GM21619 (cell line): Measurements from ENCODE around the gene CRYBG3.
"Not testable (repeated sequence)": the region's sequence is repeated elsewhere in the genome, so short reads cannot be mapped to it uniquely, and the experiment has no call there.

Experiments
- ATAC-seq: cut with Tn5 transposase; IDR thresholded peaks from one replicate; pipeline ENCODE4 v1.9.1; 2021; ENCODE audit not compliant: unreplicated experiment

Gene CRYBG3

GRCh38 chr3:97895216-97895615 lies 73.4 kb downstream of the CRYBG3 start:
- peak; percentile 67 for ATAC-seq

- ATAC-seq, result no peak
These were observed 74.3 kb downstream of the CRYBG3 start for GRCh38 chr3:97896129-97896528.

- ATAC-seq, result no peak
These were observed 74.7 kb downstream of the CRYBG3 start for GRCh38 chr3:97896547-97896946.

GRCh38 chr3:97899331-97899730 lies 77.5 kb downstream of the CRYBG3 start:
- no peak for ATAC-seq

GRCh38 chr3:97901313-97902248 lies 79.8 kb downstream of the CRYBG3 start:
- no peak for ATAC-seq

GRCh38 chr3:97909830-97910229 lies 88.0 kb downstream of the CRYBG3 start:
- ATAC-seq, result not testable (repeated sequence)

- not testable (repeated sequence) for ATAC-seq
These were observed 88.5 kb downstream of the CRYBG3 start for GRCh38 chr3:97910236-97910831.

- no peak for ATAC-seq
These were observed 89.1 kb downstream of the CRYBG3 start for GRCh38 chr3:97910931-97911351.

- no peak for ATAC-seq
These were observed 89.6 kb downstream of the CRYBG3 start for GRCh38 chr3:97911459-97911858.

GRCh38 chr3:97914388-97914787 lies 92.6 kb downstream of the CRYBG3 start:
- ATAC-seq, result no peak

GRCh38 chr3:97916576-97916975 lies 94.8 kb downstream of the CRYBG3 start:
- ATAC-seq, result no peak

- no peak for ATAC-seq
These were observed 96.2 kb downstream of the CRYBG3 start for GRCh38 chr3:97917813-97918536.

- ATAC-seq, result no peak
These were observed 105.9 kb downstream of the CRYBG3 start for GRCh38 chr3:97927704-97928103.

GRCh38 chr3:97928986-97929385 lies 107.2 kb downstream of the CRYBG3 start:
- no peak for ATAC-seq

- ATAC-seq, result no peak
These were observed 108.2 kb downstream of the CRYBG3 start for GRCh38 chr3:97930018-97930417.

- no peak for ATAC-seq
These were observed 109.4 kb downstream of the CRYBG3 start for GRCh38 chr3:97931218-97931617.

GRCh38 chr3:97932387-97932801 lies 110.6 kb downstream of the CRYBG3 start:
- no peak for ATAC-seq

- no peak for ATAC-seq
These were observed 113.3 kb downstream of the CRYBG3 start for GRCh38 chr3:97934980-97935695.

GRCh38 chr3:97935842-97936241 lies 114.0 kb downstream of the CRYBG3 start:
- no peak for ATAC-seq

- ATAC-seq, result no peak
These were observed 115.4 kb downstream of the CRYBG3 start for GRCh38 chr3:97937205-97937604.

- no peak for ATAC-seq
These were observed 116.6 kb downstream of the CRYBG3 start for GRCh38 chr3:97938444-97938843.
